NCI-H2196 (cell line): ENCODE results near the gene SLC12A9.

ENCODE experiments used
- DNase-seq: peaks from one replicate; lab custom pipeline; 2025; ENCODE audit not compliant: unreplicated experiment; lab: John Stamatoyannopoulos, UW

SLC12A9 gene

DNA sequence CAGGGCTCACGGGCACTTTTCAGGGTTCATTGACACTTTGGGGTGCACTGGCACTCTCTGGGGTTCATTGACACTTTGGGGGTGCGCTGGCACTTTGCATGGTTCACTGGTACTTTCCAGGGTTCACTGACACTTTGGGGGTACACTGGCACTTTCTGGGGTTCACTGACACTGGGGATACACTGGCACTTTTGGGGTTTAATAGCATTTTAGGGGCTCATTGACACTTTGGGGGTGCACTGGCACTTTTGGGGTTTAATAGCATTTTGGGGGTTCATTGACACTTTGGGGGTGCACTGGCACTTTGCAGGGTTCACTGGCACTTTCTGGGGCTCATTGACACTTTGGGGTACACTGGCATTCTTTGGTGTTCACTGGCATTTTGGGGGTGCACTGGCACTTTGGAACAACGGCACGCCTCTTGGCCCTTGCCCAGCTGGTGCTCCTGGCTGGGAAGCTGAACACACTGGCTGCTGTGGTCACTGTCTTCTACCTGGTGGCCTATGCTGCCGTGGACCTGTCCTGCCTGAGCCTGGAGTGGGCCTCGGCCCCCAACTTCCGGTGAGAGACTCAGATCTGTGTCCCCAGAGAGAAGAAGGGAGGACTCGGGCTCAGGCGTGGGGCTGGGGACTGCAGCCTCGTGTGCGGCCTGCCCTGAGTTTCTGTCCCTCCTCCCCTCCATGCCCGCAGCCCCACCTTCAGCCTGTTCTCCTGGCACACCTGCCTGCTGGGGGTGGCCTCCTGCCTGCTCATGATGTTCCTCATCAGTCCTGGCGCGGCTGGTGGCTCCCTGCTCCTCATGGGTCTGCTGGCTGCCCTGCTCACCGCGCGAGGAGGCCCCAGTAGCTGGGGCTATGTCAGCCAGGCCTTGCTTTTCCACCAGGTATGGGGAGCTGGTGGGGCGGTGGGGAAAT is 8.4 kb downstream of the SLC12A9 start:
- DNase-seq = no peak

DNA sequence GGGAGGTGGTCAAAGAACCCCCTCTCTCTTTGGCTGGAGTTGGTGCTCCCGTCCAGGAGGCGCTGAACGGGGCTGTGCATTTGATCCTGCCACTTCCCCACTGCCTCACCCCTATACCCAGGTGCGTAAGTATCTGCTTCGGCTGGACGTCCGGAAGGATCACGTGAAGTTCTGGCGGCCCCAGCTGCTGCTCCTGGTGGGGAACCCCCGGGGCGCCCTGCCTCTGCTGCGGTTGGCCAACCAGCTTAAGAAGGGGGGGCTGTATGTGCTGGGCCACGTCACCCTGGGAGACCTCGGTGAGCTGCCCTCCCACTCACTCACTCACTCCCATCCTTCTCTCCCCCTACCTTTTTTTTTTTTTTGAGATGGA is 9.1 kb downstream of the SLC12A9 start:
- no peak for DNase-seq

DNA sequence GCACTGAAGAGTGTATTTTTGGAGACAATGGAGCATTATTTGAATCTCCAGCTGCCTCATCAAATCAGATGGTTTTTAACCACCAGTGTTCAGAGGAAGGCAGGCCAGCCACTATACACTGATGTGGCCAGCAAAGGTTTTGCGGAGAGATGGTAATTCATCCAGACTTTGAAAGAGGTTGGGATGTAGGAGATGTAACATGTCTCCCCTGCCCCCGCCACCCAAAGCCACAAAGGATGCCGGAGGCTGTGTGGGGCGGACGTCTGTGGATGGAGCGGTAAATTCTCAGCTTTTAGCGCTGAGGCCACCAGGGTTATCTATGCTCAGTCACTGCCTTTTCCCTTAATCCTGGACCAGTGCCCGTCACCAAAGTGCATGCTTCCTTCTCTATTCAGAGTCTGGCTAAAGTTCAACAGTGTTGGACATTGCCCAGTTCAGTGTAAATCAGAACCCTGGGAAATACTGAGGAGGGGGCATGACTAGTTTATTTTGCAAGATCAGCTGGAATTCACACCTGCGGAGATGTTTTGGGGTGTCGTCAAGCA is 11.0 kb downstream of the SLC12A9 start:
- peak; percentile 44 for DNase-seq

DNA sequence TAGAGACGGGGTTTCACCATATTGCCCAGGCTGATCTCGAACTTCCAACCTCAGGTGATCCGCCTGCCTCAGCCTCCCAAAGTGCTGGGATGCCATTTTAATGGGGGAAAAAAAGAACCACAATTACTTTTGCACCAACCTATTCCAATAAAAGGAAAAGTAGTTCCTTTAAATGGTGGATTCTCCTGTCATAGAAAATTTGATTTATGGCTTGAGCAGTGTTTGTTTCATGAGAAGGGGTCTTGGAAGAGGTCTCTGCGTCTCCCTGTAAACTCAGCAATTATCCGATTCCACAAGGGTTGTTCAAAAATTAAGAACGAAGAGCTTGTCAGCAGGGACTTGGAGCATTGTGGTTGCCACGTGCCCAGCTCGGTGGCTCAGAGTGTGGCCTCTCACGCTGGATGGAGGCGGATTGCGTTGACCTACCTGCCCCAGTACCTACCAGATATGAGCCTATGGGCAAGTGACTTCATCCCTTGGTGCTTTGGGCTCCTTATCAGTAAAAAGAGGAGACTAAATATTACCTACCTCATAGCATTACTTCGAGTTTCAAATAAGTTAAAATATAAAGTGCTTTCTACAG is 11.8 kb downstream of the SLC12A9 start:
- DNase-seq = no peak

DNA sequence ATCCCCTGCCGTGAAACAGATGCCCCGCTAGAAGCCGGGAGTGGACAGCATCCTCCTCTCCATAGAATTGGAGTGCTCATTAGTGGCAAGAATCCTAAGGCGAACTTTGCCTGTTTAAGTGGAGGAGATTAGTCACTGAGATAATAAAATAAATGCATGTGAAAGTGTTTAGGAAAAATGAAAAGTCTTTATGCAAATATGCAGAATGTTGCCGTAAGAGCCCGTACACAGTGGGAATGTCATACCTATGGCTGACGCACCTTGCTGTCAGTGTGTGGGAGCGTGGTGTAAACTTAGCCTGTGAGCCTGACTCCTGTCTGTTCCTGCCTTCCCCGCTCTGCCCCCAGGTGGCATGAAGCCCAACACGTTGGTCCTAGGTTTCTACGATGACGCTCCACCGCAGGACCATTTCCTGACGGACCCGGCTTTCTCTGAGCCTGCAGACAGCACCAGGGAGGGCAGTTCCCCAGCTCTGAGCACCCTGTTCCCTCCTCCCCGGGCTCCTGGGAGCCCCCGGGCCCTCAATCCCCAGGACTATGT is 12.9 kb downstream of the SLC12A9 start:
- DNase-seq = peak; percentile 16

DNA sequence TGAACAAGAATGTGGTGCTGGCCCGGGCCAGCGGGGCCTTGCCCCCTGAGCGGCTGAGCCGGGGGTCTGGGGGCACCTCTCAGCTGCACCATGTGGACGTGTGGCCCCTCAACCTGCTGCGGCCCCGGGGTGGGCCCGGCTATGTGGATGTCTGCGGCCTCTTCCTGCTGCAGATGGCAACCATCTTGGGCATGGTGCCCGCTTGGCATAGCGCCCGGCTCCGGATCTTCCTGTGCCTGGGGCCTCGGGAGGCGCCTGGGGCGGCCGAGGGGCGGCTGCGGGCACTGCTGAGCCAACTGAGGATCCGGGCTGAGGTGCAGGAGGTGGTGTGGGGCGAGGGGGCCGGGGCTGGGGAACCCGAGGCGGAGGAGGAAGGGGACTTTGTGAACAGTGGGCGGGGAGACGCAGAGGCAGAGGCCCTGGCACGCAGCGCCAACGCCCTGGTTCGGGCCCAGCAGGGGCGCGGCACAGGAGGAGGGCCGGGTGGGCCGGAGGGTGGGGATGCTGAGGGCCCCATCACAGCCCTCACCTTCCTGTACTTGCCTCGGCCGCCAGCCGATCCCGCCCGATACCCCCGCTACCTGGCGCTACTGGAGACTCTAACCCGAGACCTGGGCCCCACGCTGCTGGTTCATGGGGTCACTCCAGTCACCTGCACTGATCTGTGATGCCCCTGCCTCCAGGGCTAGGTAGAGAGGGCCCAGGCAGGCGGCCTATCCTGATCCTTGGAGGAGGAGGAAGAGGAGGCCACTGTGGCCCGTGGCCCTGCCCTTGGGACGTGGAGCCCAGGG is 13.6 kb downstream of the SLC12A9 start:
- peak; percentile 81 for DNase-seq

DNA sequence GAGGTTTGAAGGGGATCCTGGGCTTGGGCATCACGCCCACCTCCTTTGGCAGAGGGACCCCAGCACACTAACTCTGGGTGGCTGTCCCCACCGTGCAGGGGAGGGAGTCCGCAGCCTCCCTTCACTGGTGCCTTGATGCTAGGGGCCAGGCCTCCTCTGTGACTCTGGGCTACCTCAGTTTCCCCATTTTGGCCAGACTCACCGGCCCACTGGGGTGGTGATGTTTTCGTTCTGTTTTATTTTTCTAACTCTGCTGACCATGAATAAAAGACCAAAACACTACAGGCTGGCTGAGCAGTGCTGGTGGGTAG is 14.2 kb downstream of the SLC12A9 start:
- no peak for DNase-seq

DNA sequence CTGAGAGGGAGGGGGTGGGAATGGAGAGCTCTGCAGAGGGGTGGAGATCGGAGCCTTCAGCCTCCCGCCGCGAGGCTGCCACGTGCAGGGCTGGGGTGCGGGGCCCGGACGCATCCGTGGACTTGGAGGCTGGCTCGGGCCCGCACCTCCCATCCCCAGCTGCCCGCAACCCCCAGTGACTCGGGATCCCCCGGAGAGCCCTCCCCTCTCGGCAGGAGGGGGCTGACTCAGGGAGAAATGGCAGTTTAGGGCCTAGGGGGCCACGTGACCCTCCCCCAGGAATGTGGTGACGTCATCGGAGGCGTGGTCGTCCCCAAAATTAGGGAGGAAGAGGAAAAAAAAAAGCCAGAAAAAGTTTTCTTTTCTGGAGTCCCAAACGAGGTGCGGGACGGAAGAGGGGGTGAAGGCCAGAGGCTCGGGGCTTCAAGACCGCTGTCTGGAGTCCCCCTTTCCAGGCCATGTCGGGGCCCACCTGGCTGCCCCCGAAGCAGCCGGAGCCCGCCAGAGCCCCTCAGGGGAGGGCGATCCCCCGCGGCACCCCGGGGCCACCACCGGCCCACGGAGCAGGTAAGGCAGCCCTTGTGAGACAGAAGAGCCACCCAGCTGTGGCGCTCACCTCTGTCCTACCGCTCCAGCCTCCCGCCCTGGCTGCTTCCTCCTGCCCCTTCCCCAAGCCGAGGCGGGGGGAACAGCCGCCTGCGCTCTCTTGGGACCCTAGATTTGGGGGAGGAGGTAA is 14.7 kb downstream of the SLC12A9 start, which contains the start of gene TRIP6:
Gene TRIP6, plus strand, starts transcription at position 348 of the 736 bp plus-strand sequence. Its CDS starts 111 bp downstream, at position 459.
- no peak for DNase-seq

DNA sequence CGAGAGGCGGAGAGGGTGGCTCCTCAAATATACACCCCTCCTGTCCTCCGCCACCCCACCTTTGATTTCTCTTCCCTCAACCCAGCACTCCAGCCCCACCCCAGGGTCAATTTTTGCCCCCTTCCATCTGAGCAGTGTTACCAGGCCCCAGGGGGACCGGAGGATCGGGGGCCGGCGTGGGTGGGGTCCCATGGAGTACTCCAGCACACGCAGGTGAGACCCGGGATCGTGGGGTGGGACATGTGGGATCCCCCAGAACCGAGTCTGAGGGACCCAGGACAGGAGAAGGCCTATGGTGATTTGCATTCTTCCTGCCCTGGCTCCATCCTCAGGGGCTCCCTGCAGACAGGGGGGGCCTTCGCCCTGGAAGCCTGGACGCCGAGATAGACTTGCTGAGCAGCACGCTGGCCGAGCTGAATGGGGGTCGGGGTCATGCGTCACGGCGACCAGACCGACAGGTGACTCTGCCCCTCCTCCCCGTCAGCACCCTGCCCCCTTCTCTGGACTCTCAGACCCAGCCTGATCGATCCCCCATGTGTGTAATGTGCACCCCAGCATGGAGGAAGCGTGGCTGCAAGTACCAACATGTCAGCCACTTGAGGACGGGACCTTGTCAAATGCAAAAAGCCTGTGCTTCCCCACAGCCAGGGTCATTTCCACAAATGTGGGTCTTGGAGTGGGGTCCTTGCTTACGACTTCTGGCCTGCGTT is 15.4 kb downstream of the SLC12A9 start:
- no peak for DNase-seq

DNA sequence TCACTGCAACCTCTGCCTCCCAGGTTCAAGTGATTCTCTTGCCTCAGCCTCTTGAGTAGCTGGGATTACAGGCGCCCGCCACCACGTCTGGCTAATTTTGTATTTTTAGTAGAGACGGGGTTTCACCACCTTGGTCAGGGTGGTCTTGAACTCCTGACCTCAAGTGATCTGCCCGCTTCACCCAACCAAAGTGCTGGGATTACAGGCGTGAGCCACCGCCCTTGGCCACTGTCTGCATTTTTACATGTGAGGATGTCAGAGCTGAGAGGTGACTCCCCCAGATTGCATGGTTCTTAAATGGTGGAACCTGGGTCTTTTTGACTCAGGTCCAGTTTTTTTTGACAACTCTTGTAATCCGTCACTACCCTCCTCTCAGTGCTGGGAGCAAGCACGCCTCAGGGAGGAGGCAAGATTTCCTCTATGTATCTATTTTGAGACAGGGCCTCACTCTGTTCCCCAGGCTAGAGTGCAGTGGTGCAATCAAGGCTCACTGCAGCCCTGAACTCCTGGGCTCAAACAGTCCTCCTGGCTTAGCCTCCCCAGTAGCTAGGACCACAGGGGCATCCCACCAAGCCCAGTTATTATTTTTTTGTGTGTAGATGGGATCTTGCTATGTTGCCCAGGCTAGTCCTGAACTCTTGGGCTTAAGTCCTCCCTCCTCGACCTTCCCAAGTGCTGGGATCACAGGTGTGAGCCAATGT is 21.2 kb downstream of the SLC12A9 start:
- no peak for DNase-seq

DNA sequence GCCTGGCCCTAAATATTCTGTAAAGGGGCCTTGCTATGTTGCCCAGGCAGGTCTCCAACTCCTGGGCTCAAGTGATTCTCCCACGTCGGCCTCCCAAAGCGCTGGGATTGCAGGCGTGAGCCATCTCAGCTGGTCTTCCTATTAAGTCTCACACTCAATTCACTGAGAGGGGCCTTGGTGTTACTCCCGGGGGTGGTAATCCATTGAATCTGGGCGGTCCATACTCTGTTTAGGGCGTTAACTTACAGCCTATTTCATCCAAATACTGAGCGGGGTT is 21.7 kb downstream of the SLC12A9 start:
- no peak for DNase-seq

DNA sequence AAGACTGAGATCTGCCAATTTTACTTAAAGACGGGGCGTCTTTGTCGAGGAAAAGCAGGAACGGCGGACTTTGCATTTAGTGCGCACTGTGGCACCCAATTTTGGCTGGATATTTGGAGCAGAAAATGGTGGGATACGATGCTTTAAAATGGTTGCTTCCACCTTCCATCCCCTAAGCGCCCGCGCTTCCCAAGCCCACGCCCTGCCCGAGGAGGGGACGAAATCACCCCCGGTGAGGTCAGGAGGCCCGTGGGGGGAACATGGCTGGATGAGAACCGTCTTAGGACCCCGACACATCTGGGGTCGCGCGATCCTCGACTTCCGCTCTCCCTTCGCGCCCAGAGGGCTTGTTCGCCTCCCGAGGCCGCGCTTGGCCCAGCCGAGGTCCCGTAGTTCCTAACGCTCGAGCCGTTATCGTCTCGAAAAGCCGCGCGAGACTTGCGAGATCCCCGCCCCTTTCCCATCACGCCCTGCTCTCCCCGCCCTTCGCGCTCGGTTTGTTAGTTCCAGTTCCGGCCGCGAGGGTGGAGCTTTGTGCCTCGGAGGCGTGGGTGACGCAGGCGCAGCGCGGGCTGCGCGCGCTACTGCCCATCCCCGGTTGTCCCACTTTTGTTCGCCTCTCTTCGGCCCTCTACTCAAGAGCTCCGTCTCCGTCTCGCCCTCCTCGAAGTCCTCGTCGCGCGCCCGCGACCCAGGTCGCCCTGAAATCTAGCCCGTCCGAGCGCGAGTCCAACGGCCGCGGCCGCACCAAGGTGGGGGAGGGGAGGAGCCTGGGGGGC is 22.3 kb downstream of the SLC12A9 start, which contains the start of gene SRRT:
Gene SRRT, plus strand, starts transcription at position 527 of the 779 bp plus-strand sequence. CDS start 488 bp downstream, outside the sequence.
- peak; percentile 99 for DNase-seq

DNA sequence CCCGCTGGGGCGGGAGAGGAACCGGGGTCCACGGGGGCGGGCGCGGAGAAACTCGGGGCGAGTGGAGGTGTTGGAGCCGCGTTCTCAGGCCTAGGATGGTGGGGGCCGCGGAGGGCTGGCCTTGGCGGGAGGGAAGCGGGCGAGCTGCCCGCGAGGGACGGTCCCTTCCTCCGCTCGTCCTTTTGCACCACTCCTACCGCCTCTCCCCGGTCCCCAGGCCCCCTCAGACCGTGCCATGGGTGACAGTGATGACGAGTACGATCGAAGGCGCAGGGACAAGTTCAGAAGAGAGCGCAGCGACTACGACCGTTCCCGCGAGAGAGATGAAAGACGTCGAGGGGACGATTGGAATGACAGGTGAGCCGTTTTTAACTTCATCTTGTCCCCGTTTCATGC is 22.8 kb downstream of the SLC12A9 start:
- DNase-seq = no peak

DNA sequence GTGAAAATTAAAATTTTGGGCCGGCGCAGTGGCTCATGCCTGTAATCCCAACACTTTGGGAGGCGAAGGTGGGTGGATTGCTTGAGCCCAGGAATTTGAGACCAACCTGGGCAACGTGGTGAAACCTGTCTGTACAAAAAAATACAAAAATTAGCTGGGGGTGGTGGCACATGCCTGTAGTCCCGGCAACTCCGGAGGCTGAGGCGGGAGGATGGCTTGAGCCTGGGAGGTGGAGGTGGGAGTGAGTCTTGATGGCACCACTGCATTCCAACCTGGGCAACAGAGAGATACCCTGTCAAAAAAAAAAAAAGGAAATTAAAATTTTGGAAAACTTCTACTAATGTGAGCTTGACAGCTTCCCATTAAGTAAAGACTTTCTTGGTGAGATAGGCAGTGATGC is 25.5 kb downstream of the SLC12A9 start:
- DNase-seq = no peak

DNA sequence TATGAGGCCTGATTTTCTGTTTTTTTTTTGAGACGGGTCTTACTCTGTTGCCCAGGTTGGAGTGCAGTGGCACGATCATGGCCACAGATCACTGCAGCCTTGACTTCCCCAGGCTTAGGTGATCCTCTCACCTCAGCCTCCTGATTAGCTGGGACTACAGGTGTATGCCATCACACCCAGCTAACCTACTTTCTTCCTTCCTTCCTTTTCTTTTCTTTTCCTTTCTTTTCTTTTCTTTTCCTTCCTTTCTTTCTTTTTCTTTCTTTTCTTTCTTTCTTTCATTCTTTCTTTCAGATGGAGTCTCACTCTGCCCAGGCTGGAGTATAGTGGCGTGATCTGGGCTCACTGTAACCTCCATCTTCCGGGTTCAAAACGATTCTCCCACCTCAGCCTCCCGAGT is 26.2 kb downstream of the SLC12A9 start:
- no peak for DNase-seq

DNA sequence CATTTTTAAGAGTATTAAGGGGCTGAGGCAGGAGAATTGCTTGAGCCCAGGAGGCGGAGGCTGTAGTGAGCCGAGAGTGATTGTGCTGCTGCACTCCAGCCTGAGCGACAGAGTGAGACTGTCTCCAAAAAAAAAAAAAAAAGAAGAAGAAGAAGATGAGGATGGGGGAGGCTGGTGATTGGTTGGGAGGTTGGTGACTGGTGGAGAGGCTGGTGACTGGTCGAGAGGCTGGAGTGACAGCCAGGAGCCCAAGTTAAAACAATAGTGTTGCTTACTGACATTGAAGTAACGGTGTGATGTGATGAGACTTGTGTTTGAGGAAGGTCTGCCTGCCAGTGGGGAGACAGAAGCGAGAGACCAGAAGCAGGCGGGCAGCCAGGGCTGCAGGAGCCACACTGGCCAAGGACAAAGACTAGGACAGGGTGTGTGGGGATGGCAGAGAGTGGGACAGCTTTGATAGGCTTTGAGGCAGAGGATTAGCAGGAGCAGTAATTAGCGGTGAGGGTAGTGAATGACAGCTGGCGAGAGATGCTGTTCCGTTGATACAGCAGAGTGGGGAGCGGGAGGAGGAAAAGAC is 27.3 kb downstream of the SLC12A9 start:
- no peak for DNase-seq

DNA sequence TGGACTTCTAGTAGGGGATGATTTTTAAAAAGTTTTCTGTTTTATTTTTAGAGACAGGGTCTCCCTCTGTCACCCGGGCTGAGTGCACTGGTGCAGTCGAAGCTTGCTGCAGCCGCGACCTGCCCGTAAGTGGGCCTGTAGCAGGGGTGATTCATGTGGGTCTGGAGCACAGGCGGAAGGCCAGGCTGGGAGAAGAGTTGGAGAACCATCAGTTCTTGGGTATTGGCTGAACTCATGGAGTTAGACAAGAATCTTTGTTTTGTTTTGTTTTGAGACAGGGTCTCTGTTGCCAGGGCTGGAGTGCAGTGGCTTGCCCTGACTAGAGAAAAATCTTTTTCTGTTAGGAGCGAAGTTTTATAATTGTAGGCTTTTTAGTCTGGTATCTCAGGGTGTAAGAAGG is 28.1 kb downstream of the SLC12A9 start:
- no peak for DNase-seq

DNA sequence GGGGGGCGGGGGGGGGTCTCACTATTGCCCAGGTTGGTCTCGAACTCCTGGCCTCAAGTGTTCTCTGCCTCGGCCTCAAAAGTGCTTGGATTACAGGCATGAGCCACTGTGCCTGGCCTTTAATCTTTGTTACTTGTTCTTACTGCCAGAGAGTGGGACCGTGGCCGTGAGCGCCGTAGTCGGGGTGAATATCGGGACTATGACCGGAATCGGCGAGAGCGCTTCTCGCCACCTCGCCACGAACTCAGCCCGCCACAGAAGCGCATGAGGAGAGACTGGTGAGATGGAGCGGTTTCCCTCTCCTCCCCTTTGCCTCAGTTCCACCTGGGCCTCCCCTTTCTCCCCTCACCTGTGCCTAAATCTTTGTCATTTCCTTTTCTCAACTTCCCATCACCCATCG is 28.6 kb downstream of the SLC12A9 start:
- DNase-seq = no peak
